Activated T-cell treated with anti-CD3 and anti-CD28 coated beads for 24 hours (primary cell): ENCODE measurements around the gene EEIG1.
A peak's percentile ranks its signal among the peaks of the same experiment; 100 is the strongest.
"Not testable (repeated sequence)": the region's sequence is repeated elsewhere in the genome, so short reads cannot be mapped to it uniquely, and the experiment has no call there.

Source experiments
- DNase-seq: peaks from one replicate; pipeline ENCODE4 v3.0.0-alpha.2; 2020; ENCODE audit warnings: low read depth

Gene EEIG1

DNA sequence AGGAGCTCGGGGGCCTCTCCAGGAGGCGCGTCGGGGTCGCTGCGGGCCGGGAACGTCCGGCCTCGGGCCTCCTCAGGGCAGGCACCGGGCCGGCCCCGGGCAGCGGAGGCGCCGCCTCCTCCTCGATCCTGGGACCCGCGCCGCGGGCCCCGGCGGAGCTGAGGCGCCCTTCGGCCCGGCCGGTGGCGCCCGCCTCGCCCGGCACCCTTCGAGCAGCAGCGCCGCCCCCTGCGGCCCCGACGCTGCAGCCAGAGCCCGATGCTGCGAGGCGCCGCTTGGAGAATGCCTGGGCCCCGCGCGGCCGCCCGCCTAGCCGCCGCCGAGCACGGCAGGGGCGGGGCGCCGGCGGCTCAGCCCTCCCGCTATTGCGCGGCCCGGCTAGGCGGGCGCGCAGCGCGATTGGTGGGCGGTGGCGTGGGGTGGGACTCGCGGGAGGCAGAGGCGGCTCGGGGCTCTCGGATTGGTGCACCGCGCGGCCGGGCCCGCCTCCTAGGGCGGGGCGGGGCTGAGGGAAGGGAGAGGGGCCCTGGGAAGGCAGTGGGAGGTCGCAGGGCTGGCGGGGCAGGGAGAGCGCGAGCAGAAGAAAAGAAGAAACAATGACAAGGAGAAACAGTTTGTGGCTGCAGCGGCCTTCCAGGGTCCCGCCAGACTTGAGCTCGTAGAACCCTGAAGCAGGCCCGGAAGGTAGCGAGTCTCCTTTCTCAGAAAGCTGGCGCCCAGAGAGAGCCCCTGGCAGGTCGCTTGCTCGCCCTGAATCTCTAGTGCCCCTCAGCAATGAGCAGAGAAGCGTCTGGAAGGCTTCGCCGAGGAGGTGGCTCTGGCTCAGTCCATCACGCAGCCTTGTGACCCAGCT is at the start of gene EEIG1:
TSS of gene EEIG1 (minus strand) at position 284 of the 853 bp plus-strand sequence. CDS start 852 bp downstream, outside the sequence.
- peak; percentile 96 for DNase-seq

GRCh38 chr9:128027705-128028104 is 46.9 kb upstream of the EEIG1 start:
- DNase-seq, result no peak

- peak; percentile 38 for DNase-seq
Observed at GRCh38 chr9:128026773-128027541, 46.2 kb upstream of the EEIG1 start.

- DNase-seq, result peak; percentile 63
Observed at GRCh38 chr9:128026255-128026772, 45.5 kb upstream of the EEIG1 start.

DNA sequence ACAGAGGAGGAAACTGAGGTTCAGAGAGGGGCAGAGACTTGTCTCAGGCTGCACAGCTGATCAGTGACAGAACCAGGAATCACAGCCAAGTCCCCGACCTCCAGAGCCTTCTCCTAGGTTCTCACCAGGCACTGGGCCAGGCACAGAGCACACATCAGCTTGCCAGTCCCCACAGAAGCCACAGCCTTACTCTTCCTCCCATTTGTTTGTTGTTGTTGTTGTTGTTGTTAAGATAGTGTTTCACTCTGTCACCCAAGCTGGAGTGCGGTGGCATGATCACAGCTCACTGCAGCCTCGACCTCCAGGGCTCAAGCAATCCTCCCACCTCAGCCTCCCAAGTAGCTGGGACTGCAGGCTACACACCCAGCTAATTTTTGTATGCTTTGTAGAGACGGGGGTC is 44.9 kb upstream of the EEIG1 start:
- DNase-seq, result no peak

DNA sequence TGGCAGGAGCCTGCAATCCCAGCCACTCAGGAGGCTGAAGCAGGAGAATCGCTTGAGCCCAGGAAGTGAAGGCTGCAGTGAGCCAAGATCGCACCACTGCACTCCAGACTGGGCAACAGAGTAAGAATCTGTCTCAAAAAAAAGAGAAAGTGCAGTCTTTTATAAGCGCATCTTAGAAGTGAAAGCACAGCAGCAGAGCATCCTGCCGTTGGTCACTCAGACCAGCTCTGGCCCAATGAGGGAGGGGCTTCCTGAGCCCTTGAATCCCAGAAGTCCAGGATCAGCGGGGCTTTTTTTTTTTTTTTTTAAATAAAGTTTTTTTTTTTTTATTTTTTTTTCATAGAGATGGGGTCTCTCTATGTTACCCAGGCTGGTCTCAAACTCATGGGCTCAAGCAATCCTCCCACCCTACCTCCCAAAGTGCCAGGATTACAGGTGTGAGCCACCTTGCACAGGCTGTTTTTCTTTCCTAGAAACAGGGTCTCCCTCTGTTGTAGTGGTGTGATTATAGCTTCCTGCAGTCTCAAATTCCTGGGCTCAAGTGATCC is 44.0 kb upstream of the EEIG1 start:
- no peak for DNase-seq

- not testable (repeated sequence) for DNase-seq
Observed at GRCh38 chr9:128023671-128024070, 42.9 kb upstream of the EEIG1 start.

GRCh38 chr9:128022886-128023285 is 42.1 kb upstream of the EEIG1 start:
- no peak for DNase-seq

GRCh38 chr9:128021098-128021497 is 40.3 kb upstream of the EEIG1 start:
- DNase-seq, result no peak

- no peak for DNase-seq
Observed at GRCh38 chr9:128020692-128021091, 39.9 kb upstream of the EEIG1 start.

DNA sequence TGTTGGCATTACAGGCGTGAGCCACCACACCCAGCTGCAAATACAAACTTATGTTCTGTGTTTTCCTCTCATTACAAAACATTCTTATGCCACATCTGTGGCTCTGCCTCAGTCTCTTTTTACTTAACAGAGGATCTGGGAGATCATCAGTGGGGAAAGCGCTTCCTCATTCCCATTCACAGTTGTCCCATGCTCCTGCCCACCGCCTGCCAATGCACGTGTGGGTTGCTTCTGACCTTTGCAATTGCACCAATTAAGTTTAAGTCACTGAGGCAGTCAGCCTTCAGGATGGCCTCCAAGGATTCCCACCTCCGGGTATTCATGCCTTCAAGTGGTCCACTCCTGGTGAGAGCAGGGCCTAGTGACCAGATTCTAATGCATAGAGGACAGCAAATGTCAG is 34.9 kb upstream of the EEIG1 start:
- DNase-seq, result no peak

DNA sequence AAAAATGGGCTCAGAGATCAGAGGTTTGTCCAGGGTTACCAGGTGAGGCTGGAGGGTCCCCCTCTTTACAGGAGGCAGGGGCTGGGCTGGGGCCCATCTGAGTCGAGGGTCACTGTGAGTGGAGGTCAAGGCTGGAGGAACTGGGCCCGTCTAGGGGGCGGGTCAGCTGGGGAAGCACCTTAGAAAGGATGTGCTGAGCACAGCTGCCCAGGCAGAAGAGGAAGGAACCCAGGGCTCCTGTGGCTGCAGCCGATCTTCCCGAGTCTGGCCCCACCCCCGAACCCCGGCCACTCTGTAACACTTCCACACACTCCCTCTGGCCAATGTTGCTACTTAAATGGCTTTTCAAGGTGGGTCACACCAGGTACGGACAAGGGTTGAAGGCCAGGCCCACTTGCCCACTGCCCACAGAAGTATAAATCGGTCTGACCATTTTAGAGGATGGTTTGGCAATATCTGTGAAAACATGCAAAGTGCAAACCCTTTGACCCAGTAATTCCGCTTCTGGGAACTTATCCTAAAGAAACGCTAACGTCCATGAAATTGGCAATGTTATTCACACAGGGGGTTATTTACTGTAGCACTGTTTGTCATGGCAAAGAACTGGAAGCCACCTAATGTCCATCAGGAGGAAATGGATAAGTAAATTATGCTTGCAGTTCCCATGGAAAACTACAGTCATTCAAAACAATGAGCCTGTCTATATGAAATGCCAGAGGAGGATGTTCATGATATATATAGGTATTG is 30.5 kb upstream of the EEIG1 start:
- no peak for DNase-seq

DNA sequence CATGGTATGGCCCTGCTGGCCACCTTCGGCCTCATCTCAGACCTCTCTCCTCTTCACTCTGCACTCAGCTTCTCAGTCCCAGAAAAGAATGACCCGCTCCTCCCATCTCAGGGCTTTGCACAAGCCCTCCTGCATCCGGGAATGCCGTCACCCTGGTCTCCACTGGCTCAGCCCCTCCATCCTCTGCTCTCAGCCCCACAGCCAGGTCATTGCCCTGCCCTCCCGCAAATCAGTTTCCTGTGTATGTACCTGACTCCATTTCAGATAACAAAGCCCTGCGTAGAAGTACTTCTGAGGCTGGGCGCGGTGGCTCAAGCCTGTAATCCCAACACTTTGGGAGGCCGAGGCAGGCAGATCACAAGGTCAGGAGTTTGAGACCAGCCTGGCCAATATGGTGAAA is 28.9 kb upstream of the EEIG1 start:
- no peak for DNase-seq

GRCh38 chr9:128008171-128008570 is 27.4 kb upstream of the EEIG1 start:
- DNase-seq, result no peak

DNA sequence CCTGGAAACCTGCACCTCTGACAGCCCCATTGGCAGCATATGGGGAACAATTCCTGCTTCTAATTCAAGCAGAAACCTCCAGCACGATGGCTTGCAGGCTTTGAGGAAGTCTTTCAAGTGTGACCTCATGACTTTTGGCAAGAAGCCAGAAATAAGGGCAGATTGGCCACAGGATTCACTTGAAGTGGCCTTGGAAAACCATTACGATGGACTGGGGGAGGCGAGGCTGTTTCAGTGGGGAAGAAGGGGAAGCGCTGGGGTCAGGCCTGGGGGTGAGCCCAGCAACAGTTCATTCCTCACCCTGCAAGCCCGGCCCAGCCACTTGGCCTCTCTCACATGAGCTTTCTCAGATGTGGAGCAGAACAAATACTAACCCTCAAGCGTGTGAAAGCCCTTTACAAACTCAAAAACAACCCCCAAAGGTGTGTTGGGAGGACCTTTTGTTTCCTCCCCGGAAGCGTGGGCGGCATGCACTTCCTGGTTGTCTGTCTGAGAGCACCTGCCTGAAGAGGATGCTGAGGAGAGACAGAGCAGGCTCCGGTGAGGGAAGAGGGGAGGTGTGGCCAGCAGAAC is 26.9 kb upstream of the EEIG1 start:
- peak; percentile 80 for DNase-seq

- DNase-seq, result no peak
Observed at GRCh38 chr9:128006332-128006996, 25.7 kb upstream of the EEIG1 start.

GRCh38 chr9:128005923-128006322 is 25.1 kb upstream of the EEIG1 start:
- DNase-seq, result no peak

GRCh38 chr9:128003966-128004604 is 23.3 kb upstream of the EEIG1 start:
- no peak for DNase-seq

DNA sequence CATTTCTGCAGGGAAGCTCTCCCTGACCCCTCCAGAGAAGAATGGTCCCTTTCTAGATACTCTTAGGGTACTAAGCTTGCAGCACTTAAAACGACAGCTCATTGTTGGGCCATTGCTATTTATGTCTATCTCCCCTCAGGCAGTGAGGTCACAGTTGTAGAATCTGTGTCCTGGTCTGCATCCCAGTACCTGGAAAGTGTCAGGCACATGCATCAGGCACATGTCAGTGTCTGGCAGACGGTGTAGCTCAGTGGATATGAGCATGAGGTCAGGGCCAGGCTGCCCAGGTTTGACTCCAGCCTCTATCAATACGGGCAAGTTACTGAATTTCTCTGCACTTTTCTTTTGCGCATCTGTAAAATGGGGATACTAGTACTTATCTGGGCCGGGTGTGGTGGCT is 22.2 kb upstream of the EEIG1 start:
- no peak for DNase-seq

DNA sequence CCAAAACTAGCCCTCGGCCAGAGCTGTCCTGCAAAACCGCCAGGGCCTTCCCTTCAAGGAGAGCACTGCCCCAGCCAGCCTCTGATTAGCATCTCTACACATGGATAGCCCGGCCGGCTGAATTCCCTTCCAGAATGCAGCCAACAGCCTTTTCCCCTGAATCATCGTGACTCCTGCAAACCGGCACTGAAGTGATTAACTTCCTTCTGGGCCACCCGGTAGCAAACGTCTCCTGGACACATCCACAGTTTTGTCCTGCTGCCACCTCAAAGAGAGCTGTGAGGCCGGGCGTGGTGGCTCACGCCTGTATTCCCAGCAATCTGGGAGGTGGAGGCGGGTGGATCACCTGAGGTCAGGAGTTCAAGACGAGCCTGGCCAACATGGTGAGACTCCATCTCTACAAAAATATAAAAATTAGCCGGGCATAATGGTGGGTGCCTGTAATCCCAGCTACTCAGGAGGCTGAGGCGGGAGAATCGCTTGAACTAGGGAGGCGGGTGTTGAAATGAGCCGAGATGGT is 21.1 kb upstream of the EEIG1 start:
- DNase-seq, result no peak
